Middle frontal gyrus (tissue), 1 donor: ENCODE results near the gene ITFG2.
A peak's percentile ranks its signal among the peaks of the same experiment; 100 is the strongest.

Source experiments
- DNase-seq: peaks from one replicate; pipeline ENCODE4 v3.0.0-alpha.2; 2015; ENCODE audit warnings: low spot score; ENCODE audit errors: extremely low spot score

Gene ITFG2

DNA sequence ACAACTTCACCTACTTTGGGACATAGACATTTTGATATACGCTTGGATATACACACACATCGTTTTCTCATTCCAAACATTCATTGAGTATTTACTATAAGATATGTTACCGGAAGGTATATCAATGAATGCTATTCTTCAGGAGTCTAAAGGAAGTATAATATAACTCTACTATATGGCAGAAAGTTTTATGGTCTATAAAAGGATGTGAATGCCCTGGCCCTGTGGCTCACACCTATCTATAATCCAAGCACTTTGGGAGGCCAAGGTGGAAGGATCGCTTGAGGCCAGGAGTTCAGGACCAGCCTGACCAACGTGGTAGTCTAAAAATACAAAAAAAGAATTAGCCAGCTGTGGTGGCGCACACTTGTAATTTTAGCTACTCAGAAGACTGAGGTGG, 16.8 kb downstream of the ITFG2 start:
- DNase-seq, result no peak

DNA sequence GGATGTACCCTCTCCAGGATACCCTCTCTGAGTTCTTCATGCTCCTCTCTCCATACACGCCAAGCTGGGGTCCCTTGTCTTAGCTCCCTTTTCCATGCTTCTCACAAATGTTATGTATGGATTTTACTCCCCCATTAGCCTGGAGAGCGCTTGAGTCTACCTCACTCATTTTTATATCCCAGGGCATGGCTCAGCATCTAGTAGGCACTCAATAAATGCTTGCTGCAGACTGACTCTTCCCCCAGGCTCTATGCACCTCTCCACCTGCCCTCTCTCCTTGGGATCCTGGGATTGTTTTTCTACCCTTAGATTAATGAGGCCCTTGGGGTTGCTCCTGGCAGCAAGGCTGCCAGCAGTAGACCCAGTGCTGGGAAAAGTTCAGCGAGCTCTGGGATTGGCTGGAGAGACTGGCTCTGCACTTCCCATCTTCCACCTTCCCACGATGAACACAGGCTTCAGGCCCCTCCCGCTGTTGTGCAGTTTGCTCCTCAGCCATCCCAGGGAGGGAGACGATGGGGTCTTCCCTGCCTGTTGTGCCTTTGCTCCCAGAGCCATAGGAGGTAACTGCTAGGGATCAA, 20.2 kb downstream of the ITFG2 start:
- no peak for DNase-seq

DNA sequence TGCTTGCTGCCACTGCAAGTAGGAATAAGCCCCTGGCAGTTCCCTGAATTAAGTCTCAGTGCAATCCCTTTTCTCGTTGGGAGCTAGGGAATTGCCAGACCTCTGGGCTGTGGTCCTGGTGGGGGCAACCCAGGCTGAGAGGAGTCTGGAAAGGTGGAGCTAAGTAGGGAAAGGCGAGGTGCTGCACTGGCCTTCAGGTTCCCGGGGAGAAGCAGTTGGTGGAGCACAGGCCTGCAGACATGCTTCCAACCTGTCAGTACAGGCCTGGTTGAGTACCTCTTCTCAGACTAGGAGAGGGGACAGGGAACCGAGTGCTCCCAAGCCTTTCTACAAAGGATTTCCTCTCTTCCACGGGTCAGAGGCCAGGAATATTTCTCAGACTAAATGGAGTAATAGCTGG, 20.9 kb downstream of the ITFG2 start:
- DNase-seq, result no peak

DNA sequence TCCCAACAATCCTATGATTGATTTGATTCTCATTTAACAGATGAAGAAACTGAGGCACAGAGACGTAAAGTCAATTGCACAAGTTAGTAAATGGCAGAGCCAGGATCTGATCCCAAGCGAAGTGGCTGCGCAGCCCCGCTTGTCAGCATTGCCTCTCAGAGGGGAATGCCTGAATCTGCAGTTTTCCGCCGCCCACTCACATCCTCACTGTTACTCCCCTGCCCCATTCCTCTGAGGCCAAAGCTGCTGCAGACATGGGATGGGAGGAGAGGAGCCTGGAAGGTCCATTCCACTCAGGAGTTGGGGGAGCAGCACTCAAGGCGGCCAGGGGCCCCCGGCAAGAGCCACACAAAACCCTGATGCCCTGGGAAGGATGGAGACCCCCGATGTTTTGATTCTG, 21.3 kb downstream of the ITFG2 start:
- no peak for DNase-seq

DNA sequence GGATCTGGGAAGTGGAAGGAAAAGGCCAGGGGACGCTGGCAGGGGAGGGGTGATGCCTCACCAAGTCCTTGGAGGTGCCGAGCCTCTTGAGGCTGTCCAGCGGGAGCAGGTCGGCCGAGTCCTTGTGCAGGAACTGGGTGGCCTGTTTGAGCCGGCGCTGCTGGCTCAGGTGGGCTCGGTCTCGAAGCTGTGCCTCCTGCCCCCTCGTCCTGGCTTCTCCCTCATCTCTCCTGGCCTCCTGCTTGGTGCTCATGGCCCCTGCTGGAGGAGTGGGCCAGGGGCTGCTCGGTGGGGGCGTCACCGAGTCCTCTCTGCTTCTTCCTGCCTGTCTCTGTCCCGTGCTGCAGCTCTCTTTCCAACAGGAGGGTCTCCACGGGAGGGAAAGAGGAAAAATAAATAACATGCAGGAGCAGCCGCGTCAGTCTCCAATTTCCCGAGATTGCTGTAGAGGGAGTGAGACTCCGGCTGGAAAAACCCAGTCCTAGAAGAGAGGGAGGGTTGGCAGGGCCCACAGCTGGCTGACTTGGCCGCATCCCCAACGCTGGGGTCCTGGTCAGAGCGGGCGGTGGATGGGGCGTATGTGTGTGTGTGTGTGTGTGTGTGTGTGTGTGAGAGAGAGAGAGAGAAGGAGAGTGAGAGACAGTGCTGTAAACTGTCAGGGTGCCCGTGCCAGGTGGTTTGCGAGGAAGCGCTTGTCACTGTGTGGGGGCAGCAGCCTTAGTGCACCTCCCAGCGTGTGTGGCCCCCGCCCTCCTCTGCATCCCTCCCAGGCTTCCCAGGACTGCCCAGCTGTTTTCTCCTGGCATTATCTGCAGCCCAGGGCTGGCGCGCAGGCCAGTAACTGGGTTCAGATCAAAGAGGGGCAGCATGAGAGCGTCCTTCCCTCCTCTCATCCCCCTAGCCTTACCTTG, 22.4 kb downstream of the ITFG2 start, which contains the start of gene NRIP2:
NRIP2 (minus strand) TSS at position 455 of the 911 bp plus-strand sequence; CDS start at position 403, 52 bp downstream.
- peak; percentile 27 for DNase-seq

DNA sequence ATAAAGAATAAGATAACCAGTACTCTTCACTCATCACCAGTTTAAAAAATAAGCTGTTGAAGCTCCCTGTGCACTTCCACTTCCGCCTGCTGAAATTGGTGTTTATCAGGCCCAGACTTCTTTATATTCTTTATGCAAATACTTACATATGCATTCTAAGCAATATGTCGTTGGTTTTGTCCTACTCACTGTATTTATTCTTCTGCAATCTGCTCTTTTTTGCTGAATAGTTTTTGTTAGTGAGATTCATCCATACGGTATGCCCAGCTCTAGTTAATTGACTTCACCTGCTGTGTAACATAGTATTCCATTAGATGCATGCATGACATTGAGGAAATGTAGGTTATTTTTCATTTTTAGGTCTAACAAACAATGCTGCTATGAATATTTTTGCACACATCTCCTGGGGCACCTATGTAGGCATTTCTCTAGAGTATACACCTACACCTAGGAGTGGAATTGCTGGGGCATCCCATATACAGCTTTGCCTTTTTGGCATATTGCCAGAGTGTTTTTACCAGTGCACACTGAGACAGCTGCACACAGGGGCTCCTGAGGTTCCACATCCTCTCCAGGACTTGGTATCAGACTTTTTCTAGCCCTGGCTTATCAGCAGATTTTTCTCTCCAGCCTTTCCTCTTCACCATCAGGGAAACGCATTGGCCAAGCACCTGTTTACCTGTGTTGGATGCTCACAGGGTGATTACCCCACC, 23.4 kb downstream of the ITFG2 start:
- no peak for DNase-seq

DNA sequence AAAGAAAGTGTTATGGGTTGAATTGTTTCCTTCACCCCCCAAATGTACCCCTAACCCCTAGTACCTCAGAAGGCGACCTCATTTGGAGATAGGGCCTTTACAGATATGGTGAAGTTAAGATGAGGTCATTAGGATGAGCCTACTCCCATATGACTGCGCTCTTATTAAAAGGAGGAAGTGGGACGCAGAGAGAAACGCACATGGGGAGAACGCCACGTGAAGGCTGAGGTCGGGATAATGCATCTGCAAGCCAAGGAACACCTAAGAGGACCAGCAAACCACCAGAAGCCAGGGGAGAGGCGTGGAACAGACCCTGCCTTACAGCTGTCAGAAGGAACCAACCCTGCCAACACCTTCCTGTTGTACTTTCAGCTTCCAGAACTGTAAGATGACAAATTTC, 24.1 kb downstream of the ITFG2 start:
- DNase-seq, result no peak

DNA sequence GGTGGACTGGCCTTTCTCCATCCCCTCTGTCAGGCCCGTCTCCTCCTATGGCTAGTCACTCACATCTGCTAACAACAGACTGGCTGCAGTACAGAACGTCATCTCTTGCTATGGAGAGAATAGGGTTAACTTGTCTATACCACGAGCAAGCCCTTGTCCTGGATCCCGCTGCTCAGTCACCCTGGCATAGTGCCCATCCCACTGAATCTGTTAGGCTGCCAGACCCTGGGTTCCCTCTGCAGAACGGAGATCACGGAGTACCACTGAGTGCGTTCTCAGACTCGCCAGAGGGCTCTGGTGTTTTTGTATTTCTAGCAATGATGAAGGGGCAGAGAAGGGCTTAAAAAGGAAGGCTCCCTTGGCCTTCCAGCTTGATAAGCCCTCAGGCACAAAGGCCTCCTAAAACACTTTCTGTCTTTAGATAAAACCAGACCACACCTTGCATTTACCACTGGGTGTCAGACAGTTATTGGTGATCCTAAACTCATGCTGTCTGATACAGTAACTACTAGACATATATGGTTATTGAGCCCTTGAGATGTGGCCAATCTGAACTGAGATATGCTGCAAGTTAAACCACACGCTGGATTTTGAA, 28.7 kb downstream of the ITFG2 start:
- no peak for DNase-seq

DNA sequence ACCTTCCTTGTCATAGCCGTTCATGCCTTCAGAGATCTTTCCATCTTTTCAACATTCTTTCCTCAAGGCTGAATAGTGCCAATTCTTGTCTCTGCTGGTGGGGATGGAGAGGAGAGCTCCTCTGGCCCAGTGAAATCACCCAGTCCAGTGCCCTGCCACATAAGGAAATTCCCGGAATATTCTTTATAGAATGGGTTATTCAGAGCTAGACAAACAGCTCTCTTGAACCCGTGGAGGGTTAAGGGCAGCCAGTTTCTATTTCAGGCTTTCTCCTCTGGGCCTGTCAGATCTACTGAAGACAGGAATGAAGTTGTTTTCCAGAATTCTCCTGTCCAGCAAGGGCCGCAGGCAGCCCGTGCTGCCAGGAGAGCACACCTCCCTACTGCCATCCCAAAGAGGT, 30.5 kb downstream of the ITFG2 start:
- no peak for DNase-seq

DNA sequence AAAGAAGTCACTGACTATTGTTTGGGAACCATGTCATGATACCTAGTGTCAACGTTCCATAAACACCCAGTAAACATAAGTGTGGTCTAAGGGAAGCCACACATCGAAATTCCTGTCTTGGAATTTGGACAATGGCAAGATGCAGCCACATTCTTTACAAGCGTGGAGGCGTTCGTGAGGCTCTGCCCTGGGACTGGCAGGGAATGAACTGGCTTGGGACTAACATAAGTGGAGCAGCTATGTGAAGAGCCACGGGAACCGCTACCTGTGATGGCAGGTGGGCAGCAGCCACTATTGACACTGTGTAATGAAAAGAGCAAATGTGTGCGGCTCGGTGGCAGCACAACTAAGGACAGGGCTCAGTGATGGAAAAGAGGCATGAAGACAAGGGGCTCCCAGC, 32.3 kb downstream of the ITFG2 start:
- no peak for DNase-seq

DNA sequence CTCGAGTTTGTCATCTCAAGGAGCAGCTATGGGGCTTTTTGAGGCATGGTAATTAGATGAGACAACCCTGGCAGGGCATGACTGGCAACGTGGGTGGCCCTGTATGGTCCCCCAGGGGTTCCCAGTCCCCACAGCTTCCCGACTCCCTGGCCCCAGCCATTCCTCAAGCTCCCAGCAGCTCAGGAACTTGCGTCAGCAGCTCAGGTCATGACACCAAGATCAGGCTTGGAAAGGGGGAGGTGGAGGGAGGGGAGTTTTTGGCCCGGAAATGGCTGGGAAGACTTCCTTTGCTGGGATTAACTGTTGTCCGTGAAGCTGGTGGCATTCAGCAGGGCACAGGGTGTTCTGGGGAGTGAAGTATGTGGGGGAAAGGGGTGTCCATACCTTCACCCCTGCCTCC, 32.8 kb downstream of the ITFG2 start:
- no peak for DNase-seq

DNA sequence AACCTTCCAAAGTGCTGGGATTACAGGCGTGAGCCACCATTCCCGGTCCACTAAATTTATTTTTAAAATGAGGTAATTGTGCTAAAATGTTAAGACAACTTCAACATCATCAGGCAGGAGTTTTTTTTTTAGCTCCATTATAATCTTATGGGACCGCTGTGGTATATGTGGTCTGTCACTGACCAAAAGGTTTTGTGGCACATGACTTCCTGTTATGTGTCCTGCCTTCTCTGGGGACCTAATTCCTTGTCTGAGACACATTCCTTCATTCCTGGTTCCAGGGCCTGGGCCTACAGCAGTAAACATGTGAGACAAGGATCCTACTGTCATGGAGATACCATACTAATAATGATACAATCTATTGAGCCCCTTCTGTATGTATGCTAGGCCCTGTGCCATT, 39.5 kb downstream of the ITFG2 start:
- no peak for DNase-seq

DNA sequence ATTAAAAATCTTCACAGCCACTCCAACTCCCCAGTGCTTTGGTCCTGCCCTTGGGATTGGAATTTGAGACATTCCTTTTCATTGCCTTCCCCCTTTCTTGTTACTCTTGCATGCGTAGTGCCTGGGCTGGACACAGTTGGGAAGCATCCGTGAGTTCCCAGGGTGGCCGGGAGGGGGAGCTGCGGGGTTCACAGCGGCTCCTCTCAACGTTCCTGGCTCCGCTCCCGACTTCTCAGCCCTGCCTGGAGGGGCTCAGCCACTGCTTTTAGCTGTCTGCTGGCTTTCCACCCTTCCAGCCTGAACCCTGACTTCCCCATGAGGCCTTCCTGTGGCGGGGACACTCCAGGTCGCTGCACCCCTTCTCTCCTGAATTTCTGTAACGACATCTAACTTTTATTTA, 41.2 kb downstream of the ITFG2 start:
- DNase-seq, result peak; percentile 31

DNA sequence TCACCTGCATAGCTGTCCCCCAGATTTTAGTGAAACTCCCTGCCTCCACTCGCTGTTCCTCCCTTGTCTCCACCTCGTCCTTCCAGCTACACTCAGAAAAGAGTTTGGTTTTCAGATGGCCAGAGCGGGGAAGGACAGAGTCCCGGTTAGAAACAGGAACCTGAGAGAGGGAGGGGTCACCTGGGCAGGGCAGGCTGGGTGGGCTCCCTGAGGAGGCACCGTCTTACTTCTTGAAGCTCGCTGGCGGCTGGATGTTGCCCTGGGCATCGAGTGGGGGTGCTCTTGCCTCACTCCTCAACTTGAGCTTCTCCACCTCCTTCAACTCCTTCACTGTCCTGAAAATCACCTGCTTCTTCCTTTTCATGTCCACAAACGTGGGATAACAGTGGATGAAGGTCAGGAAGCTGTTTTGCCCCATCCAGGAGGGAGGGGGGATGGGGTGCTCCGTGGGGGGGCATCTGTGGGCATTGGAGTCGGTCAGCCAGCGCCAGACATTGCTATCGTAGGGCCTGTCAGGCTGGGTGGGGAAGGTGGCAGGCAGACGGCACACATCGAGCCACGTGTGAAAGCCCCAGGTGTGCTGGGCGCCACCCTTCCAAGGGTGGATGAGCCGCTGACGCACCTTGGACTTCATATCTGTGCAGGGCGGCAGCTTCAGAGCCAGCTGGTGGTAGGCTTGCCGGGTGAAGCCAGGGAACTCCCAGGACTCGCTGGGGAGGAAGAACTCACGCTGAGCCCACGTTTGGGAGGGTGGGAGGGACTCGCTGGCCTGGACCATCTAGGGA, 42.4 kb downstream of the ITFG2 start:
- no peak for DNase-seq

DNA sequence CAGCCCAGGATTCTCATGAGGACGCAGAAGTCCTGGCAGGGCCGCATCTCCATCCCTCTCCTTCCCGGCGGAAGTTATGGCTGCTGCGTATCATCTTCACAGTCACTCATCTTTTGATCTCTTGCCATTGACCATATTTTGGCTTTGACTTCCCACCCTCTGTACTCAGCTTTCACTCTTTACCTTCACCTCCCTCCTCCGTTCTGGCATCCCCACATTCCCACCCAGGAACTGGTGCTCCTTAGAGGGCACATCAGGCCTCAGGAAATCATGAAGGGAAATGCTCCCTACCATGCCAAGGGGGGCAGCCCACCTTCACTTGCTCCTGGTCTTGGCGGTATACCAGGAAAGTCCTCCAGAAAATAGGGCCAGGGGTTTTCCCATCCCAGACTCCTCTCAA, 43.1 kb downstream of the ITFG2 start:
- no peak for DNase-seq

DNA sequence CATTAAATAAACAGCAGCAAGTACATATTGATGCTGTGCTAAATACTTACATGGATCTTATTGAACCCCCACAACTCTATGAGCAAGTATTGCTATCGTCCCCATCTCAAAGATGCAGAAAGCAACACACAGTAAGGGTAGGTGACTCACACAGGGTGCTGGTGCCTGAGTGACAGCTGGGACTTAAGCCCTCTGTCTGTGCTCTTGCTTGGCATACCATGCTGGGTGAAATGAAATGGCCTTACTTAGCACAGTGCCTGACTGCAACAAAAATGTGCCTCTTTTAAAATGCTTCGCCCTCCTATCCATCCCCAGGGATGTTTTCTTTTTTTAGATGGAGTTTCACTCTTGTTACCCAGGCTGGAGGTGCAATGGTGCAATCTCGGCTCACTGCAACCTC, 43.6 kb downstream of the ITFG2 start:
- no peak for DNase-seq

DNA sequence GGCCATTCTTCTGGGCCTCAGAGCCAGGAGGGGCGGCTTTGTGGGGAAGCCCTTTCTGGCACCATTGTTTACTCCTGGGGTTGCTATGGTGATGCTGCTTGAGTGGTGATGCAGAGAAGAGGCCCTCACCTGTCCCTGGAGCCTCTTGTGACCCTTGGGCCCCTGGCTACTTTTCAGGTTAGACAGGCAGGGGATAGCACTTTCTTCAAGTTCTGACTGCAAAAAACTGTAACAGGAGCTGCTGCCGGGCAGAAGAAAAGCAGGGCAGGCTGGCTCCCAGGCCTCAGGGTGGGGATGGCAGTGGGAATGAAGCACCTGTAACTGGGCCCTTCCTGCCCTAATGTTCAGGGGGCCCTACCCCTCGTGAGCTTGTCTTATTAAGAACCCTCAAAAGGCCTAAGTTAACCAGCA, 44.6 kb downstream of the ITFG2 start, which contains the start of gene TEX52:
TEX52 (minus strand) TSS at position 19 of the 411 bp plus-strand sequence; CDS start at position 6, 13 bp downstream.
- no peak for DNase-seq

DNA sequence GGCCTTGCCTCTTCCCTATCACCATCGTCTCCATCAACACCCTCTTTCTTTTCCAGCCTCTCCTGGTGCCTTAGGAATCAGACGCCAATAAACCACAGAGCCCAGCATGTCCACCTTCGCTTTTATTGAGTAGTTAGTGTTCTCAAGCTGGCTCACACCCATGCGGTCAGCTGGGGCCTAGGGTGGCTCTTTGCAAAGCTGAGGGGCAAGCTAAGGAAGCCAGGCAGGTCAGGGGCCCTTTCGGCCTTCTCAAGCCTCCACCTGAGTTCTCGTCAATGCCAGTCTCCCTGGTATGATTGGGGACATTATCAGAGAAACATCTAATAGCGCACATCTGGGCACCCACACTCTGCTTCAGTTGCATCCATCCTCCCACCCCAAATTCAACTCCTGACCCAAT, 45.1 kb downstream of the ITFG2 start:
- DNase-seq, result no peak

DNA sequence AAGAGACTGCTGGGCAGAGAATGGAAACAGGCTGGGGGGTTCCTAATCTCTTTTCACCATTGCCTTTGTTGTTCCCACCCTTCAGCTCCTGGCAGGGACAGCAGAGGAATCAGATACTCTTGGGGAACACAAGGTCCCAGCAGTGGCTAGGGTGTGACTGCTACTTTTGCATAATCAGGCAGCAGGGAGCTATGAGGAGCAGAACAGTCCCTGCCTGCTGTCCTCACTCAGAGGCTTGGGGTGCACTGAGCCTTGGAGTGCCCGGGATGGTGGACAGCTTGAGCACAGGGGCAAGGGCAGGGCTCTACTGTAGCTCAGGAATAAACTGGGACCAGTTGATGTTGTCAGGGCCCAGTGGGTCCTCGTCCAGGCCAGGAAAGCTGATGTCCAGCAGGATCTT, 45.9 kb downstream of the ITFG2 start:
- no peak for DNase-seq

DNA sequence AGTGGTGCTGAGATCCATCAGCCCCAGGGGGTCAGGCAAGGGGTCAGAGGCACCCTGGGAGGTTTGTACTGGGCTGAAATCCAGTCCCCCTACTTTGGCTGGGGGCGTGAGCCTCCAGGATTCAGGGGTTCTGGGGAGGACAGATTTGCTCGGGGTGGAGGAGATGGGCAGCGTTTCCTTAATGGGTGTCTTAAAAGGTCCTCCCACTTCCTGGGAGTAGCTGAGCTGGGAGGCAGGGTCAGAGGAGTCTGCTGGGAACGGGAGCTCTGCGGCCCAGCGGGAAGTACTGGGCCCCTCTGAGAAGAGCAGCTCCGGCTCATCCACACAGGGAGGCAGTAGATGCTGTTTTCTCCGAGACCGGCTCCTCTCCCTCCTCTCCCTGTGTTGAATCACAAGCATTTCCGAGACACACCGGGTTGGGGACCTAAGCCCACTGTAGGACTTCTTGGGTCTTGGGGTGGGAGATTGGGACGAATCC, 46.5 kb downstream of the ITFG2 start:
- DNase-seq, result no peak

DNA sequence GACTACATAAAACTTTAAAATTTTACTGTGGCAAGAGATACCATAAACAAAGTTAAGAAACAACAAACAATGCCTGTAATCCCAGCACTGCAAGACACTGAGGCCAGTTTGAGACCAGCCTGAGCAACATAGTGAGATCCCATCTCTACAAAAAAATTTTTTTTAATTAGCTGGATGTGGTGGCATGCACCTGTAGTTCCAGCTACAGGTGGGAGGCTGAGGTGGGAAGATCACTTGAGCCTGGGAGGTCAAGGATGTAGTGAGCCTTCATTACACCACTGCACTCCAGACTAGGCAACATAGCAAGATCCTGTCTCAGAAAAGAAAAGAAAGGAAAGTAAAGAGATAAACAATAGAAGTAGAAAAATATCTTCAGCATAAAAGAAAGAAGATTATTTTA, 47.7 kb downstream of the ITFG2 start:
- DNase-seq, result no peak
